Activated T-cell treated with anti-CD3 and anti-CD28 coated beads, Interleukin-2, amount 50 U/mL, for 24 hours (primary cell): ENCODE data around the gene SLC26A11.
"Not testable (repeated sequence)": the region's sequence is repeated elsewhere in the genome, so short reads cannot be mapped to it uniquely, and the experiment has no call there.

ENCODE experiments used
- DNase-seq: peaks from one replicate; pipeline ENCODE4 v3.0.0-alpha.2; 2020
- H3K27ac Mint-ChIP-seq: 2 replicates; pipeline ENCODE4 v1.8.0; 2020; ENCODE audit warnings: mild to moderate bottlenecking, mixed read lengths
- H3K27me3 Mint-ChIP-seq: 2 replicates; pipeline ENCODE4 v1.8.0; 2020; ENCODE audit warnings: mixed read lengths
- H3K36me3 Mint-ChIP-seq: 2 replicates; pipeline ENCODE4 v1.8.0; 2020; ENCODE audit warnings: low read depth, mixed read lengths
- H3K4me1 Mint-ChIP-seq: 2 replicates; pipeline ENCODE4 v1.8.0; 2020; ENCODE audit warnings: low read depth, mixed read lengths
- H3K4me3 Mint-ChIP-seq: 2 replicates; pipeline ENCODE4 v1.8.0; 2020; ENCODE audit warnings: mild to moderate bottlenecking, moderate library complexity, mixed read lengths
- H3K9me3 Mint-ChIP-seq: 2 replicates; pipeline ENCODE4 v1.8.0; 2020; ENCODE audit warnings: mixed read lengths

Gene SLC26A11

DNA sequence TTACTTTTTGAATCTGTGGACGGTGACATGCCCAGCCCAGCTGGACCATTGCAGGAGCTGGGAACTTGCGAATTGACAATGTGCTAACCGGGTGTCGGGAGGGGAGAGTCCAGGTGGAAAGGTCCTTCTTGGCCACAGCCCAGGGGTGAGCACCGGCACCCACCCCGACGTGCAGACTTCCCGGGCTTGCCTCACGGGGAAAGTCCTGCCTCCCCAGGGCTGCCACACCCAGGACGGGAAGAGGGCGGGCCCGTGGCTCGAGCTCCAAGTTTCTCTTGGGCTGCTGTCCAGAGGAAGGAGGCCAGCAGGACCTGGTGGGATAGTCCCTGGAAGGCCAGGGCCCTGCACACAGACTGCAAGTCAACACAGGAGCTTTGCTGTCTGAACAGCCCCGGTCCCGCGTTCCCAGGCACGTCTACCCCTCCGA, 32.7 kb upstream of the SLC26A11 start:
- Mint-ChIP-seq H3K27ac (no peak overlapping the region), H3K36me3 (no peaks in the 10 kb centered on the region), H3K9me3 (no peaks in the 10 kb centered on the region), H3K27me3 (peaks cover 7% of the 10 kb centered on the region), H3K4me1 (no peaks in the 10 kb centered on the region), H3K4me3 (no peak overlapping the region)
- DNase-seq = no peak

DNA sequence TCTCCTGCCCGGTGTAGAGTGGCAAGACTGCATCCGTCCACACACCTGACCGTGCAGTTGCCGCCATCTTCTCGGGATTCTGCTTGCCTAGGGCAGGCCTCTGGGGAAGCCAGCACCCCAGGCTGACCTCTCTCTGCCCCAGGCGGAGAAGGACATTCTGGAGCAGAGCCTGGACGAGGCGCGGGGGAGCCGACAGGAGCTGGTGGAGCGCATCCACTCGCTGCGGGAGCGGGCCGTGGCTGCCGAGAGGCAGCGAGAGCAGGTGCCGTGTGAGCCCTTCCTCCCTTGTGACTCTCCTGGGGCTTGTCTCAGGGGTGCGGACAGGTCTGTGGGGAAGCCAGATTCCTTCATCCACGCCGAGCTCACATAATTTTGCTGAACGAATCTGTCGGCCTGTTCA, 30.6 kb upstream of the SLC26A11 start:
- Mint-ChIP-seq H3K36me3 (no peaks in the 10 kb centered on the region), H3K27me3 (peaks cover 11% of the 10 kb centered on the region), H3K27ac (no peak overlapping the region), H3K4me3 (no peak overlapping the region), H3K9me3 (no peaks in the 10 kb centered on the region), H3K4me1 (no peaks in the 10 kb centered on the region)
- DNase-seq = no peak

DNA sequence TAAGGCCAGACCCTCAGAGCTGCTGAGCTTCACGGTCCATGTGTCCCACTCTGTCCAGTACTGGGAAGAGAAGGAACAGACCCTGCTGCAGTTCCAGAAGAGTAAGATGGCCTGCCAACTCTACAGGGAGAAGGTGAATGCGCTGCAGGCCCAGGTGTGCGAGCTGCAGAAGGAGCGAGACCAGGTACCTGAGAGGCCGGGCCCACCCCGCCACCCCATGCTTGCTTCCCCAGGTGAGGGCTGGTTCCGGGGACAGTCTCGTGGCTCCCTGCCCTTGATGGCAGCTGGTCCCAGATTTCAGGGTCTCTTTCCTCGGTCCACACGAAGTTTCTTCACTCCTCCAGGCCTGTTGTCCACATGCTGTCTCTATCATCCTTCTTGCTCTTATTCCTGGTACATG, 29.5 kb upstream of the SLC26A11 start:
- H3K27ac Mint-ChIP-seq = no peak overlapping the region
- H3K4me1 Mint-ChIP-seq = no peaks in the 10 kb centered on the region
- H3K4me3 Mint-ChIP-seq = no peak overlapping the region
- DNase-seq = no peak
- H3K9me3 Mint-ChIP-seq = no peaks in the 10 kb centered on the region
- no peaks in the 10 kb centered on the region for H3K36me3 Mint-ChIP-seq
- H3K27me3 Mint-ChIP-seq = peaks cover 11% of the 10 kb centered on the region

DNA sequence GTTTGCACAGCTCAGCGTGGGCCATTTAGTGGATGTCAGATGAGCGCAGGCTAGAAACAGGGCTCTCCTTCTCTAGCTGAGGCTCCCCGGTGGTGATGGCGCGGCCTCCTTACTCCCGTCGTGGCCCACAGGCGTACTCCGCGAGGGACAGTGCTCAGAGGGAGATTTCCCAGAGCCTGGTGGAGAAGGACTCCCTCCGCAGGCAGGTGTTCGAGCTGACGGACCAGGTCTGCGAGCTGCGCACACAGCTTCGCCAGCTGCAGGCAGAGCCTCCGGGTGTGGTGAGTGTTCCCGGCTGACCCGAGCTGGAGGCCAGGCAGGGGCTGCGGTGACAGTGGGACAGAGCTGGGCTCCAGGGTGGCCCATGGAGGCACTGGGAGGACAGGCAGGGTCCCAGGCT, 29.0 kb upstream of the SLC26A11 start:
- no peaks in the 10 kb centered on the region for H3K36me3 Mint-ChIP-seq

GRCh38 chr17:80191865-80192661, 28.2 kb upstream of the SLC26A11 start:
- H3K9me3 Mint-ChIP-seq = no peaks in the 10 kb centered on the region
- no peak for DNase-seq
- no peaks in the 10 kb centered on the region for H3K36me3 Mint-ChIP-seq
- peaks cover 11% of the 10 kb centered on the region for H3K27me3 Mint-ChIP-seq
- H3K4me3 Mint-ChIP-seq = no peak overlapping the region
- no peak overlapping the region for H3K27ac Mint-ChIP-seq
- peaks cover 2% of the 10 kb centered on the region for H3K4me1 Mint-ChIP-seq

More for the DNA sequence above, 29.0 kb upstream of the SLC26A11 start:
- Mint-ChIP-seq H3K27ac (no peak overlapping the region), H3K27me3 (peaks cover 11% of the 10 kb centered on the region), H3K4me3 (no peak overlapping the region), H3K9me3 (no peaks in the 10 kb centered on the region), H3K4me1 (peaks cover 2% of the 10 kb centered on the region)
- no peak for DNase-seq

DNA sequence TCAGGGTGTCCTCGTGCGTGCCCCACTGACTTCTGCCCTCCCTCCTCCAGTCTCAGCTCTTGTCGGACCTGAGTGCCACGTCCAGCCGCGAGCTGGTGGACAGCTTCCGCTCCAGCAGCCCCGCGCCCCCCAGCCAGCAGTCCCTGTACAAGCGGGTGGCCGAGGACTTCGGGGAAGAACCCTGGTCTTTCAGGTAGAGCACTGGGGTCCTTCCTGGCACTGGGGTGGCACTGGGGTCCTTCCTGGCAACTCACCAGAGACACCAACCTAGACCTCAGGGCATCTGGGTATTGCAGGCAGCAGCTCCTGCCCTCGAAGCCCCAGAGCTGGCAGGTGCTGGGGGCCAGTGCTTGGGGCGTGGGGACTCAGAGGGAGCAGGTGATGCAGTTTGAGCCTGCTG, 25.1 kb upstream of the SLC26A11 start:
- DNase-seq = no peak
- no peak overlapping the region for H3K27ac Mint-ChIP-seq
- no peak overlapping the region for H3K4me3 Mint-ChIP-seq
- no peaks in the 10 kb centered on the region for H3K36me3 Mint-ChIP-seq
- peaks cover 2% of the 10 kb centered on the region for H3K4me1 Mint-ChIP-seq
- H3K9me3 Mint-ChIP-seq = no peaks in the 10 kb centered on the region
- H3K27me3 Mint-ChIP-seq = peaks cover 11% of the 10 kb centered on the region

DNA sequence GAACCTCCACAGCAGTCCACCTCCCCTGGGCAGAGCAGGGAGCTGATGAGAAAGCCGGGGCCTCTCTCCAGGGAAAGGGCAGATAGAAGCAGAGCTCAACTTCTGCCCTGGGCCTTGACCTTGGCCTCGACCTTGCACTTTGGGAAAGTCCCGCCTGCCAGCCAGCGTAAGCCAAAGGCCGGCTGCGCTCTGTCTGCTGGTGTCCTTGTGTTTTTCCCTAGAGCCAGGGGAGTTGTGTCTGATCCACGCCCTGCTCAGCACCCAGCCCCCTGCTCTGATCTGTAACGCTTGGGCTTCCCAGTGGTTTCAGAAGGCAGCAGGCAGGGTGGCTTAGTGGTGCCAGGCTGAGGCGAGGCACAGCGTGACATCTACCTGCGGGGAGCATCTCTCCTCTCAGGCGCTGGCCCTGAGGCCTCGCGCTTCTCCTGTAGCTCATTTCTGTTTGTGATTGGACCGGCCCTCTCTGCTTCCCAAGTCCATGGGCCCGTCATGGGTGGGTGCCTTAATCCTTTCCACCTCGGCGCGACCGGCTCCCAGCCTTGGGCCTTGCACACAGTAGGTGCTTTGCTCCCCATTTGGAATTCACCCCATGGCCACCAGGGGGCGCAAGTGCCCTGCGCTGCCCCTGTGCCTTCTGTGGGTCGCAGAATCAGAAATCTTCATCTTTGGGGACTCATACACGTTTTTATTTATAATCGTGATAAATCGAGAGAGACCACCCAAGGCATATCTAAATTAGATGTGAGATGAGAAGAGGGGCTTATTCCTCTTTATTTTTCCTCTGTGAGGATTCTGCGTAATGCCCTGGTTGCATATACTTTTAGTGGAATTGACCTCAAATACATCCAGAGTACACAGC, 24.3 kb upstream of the SLC26A11 start:
- Mint-ChIP-seq H3K4me1 (peaks cover 2% of the 10 kb centered on the region), H3K27ac (no peak overlapping the region), H3K27me3 (peaks cover 11% of the 10 kb centered on the region), H3K4me3 (no peak overlapping the region), H3K36me3 (no peaks in the 10 kb centered on the region), H3K9me3 (no peaks in the 10 kb centered on the region)
- DNase-seq = peak; percentile 78

DNA sequence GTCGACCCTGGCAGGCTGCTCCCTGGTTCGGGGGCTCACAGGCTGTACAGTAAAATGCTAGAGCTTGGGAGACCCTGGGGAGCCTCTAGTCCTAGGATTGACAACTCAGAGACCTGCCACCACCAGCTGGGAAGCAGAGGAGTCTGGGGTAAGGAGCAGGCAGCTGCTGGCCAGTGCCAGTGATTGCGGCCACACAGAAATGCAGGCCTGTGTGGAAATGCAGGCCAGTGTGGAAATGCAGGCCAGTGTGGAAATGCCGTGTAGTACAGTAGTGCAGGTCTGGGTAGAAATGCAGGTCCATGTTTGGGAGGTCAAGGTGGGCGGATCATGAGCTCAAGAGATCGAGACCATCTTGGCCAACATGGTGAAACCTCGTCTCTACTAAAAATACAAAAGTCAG, 23.6 kb upstream of the SLC26A11 start:
- Mint-ChIP-seq H3K27me3 (peaks cover 9% of the 10 kb centered on the region), H3K36me3 (no peaks in the 10 kb centered on the region), H3K4me1 (peaks cover 2% of the 10 kb centered on the region), H3K27ac (no peak overlapping the region), H3K4me3 (no peak overlapping the region), H3K9me3 (no peaks in the 10 kb centered on the region)
- DNase-seq = no peak

DNA sequence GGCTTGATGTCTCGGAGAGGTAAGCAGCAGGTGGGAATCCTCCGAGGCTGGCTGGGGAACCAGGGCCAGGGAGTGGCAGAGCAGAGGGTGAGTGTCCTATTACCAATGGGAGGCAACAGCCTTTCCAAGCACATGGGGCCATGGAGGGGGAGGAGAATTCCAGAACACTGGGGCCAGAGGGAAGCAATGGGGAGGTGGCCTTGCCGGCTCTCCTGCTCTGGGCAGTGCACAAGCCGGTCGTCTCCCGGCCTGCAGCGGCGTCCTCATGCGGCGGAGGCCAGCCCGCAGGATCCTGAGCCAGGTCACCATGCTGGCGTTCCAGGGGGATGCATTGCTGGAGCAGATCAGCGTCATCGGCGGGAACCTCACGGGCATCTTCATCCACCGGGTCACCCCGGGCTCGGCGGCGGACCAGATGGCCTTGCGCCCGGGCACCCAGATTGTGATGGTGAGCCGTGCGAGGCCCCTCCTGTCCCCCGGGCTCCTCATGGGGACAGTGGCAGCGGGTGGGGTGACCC, 22.0 kb upstream of the SLC26A11 start:
- Mint-ChIP-seq H3K27me3 (peaks cover 4% of the 10 kb centered on the region), H3K4me3 (no peak overlapping the region), H3K4me1 (peaks cover 2% of the 10 kb centered on the region), H3K36me3 (no peaks in the 10 kb centered on the region), H3K27ac (no peak overlapping the region), H3K9me3 (no peaks in the 10 kb centered on the region)
- no peak for DNase-seq

DNA sequence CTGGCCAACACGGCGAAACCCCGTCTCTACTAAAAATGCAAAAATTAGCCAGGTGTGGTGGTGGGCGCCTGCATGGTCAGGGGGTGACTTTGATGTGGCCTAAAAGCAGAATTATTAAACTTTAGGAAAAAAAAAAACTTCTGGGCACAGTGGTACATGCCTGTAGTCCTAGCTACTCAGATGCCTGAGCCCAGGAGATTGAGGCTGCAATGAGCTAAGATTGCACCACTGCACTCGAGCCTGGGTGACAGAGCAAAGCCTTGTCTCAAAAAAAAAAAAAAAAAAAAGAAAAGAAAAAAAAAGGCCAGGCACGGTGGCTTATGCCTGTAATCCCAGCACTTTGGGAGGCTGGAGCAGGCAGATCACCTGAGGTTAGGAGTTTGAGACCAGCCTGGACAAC, 20.9 kb upstream of the SLC26A11 start:
- not testable (repeated sequence) for H3K9me3 Mint-ChIP-seq, DNase-seq, H3K27me3 Mint-ChIP-seq

GRCh38 chr17:80201446-80201845, 18.8 kb upstream of the SLC26A11 start:
- no peaks in the 10 kb centered on the region for H3K4me1 Mint-ChIP-seq
- DNase-seq = no peak
- H3K27ac Mint-ChIP-seq = no peak overlapping the region
- H3K36me3 Mint-ChIP-seq = no peaks in the 10 kb centered on the region
- no peak overlapping the region for H3K4me3 Mint-ChIP-seq
- no peaks in the 10 kb centered on the region for H3K9me3 Mint-ChIP-seq
- no peaks in the 10 kb centered on the region for H3K27me3 Mint-ChIP-seq

More for the DNA sequence above, 20.9 kb upstream of the SLC26A11 start:
- H3K27ac Mint-ChIP-seq, H3K4me3 Mint-ChIP-seq, H3K4me1 Mint-ChIP-seq, H3K36me3 Mint-ChIP-seq: not testable (repeated sequence)

- no peak overlapping the region for H3K27ac Mint-ChIP-seq
- no peaks in the 10 kb centered on the region for H3K4me1 Mint-ChIP-seq
- H3K9me3 Mint-ChIP-seq = no peaks in the 10 kb centered on the region
- H3K4me3 Mint-ChIP-seq = no peak overlapping the region
- H3K27me3 Mint-ChIP-seq = no peaks in the 10 kb centered on the region
- no peaks in the 10 kb centered on the region for H3K36me3 Mint-ChIP-seq
- DNase-seq = no peak
Measured at GRCh38 chr17:80202197-80202596, 18.0 kb upstream of the SLC26A11 start.

- H3K27ac Mint-ChIP-seq = no peak overlapping the region
Measured at GRCh38 chr17:80203471-80203963, 16.7 kb upstream of the SLC26A11 start.

DNA sequence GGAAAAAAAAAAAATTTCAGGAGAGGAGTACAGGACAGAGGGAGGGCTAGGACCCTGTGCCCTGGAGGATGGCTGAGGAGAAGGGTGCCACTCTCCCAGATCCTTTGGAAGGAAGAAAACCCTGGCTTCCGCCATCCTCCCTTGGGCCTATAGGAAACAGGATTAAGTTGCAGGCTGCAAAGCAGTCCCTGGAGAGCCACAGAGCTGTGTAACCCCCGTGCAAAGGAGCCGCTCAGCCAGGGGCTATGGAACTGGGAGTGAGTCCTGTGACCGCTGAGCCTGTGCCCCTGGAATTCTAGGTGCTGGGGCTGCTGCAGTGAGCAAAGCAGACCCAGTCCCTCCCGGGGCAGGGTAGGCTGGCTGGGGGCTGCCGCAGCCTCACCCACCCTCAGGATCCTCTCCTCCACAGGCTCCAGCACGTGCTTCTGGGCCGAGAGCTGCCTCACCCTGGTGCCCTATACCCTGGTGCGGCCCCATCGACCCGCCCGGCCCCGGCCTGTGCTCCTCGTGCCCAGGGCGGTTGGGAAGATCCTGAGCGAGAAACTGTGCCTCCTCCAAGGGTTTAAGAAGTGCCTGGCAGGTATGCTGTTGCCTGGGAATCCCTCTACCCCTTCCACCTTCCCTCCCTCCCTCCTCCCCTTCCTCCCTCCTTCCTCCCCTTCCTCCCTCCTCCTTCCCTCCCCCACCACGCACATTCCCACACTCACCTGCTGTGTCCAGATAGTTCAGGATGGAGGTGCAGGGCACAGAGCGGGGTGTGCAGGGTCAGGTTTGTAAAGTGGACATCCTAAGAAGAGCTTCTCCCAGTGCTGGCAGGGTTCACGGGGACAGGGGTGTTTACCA, 15.4 kb upstream of the SLC26A11 start:
- H3K36me3 Mint-ChIP-seq = peaks cover 18% of the 10 kb centered on the region
- H3K9me3 Mint-ChIP-seq = no peaks in the 10 kb centered on the region
- H3K4me3 Mint-ChIP-seq = no peak overlapping the region
- peak overlapping the region; percentile 33 for H3K27ac Mint-ChIP-seq
- DNase-seq = no peak
- H3K27me3 Mint-ChIP-seq = no peaks in the 10 kb centered on the region
- no peaks in the 10 kb centered on the region for H3K4me1 Mint-ChIP-seq

More at GRCh38 chr17:80203471-80203963, 16.7 kb upstream of the SLC26A11 start:
- H3K36me3 Mint-ChIP-seq = peaks cover 6% of the 10 kb centered on the region
- no peaks in the 10 kb centered on the region for H3K4me1 Mint-ChIP-seq
- no peak for DNase-seq
- no peak overlapping the region for H3K4me3 Mint-ChIP-seq
- H3K9me3 Mint-ChIP-seq = no peaks in the 10 kb centered on the region
- no peaks in the 10 kb centered on the region for H3K27me3 Mint-ChIP-seq
